HG03064 (cell line): ENCODE measurements around the gene NSRP1.
"Not testable (repeated sequence)": the region's sequence is repeated elsewhere in the genome, so short reads cannot be mapped to it uniquely, and the experiment has no call there.

Experiments
- ATAC-seq: cut with Tn5 transposase; IDR thresholded peaks from one replicate; pipeline ENCODE4 v1.9.1; 2021; ENCODE audit warnings: low read depth; ENCODE audit not compliant: unreplicated experiment

The NSRP1 gene

GRCh38 chr17:30117675-30118081, 1.1 kb downstream of the NSRP1 start:
- ATAC-seq = no peak

- not testable (repeated sequence) for ATAC-seq
Measured at GRCh38 chr17:30118635-30119034, 2.0 kb downstream of the NSRP1 start.

DNA sequence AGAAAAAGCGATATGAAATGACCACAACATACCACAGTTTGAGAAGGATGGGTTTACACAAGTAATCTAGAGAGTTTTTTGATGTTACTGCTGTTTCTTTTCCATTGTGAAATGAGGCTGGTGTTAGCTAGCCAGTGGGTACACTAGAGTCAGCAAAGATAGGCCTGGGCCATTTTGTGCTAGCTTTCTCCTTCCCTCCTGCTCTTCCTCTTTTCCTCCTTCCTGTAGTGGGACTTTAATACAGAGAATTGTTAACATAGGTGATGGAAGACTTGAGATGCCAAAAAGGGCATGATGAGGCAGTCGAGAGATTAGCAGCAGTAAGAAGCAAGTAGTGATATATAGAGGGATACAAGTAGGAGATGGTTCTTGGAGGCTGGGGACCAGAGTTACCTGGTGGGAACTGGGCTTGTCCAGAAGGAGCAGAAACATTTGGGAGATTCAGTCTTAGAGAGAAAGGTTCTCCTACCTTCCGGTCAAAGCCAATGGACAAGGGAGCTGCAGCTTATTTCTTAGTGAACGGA, 7.7 kb downstream of the NSRP1 start:
- ATAC-seq = no peak

GRCh38 chr17:30130121-30130520, 13.5 kb downstream of the NSRP1 start:
- no peak for ATAC-seq

GRCh38 chr17:30132615-30133014, 16.0 kb downstream of the NSRP1 start:
- ATAC-seq = no peak

DNA sequence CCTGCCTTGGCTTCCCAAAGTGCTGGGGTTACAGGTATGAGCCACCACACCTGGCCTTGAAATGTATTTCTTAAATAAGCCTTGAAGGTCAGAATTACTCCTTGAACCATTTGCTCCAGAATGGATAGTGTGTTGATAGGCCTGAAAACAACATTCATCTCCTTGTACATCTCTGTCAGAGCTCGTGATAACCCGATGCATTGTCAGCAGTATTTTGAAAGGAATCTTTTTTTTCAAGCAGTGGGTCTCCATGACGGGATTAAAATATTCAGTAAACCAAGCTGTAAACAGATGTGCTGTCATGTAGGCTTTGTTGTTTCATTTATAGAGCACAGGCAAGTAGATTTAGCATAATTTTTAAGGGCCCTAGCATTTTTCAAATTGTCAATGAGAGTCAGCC, 16.6 kb downstream of the NSRP1 start:
- ATAC-seq = no peak

- ATAC-seq = no peak
Measured at GRCh38 chr17:30134551-30134950, 17.9 kb downstream of the NSRP1 start.

GRCh38 chr17:30137158-30137557, 20.5 kb downstream of the NSRP1 start:
- ATAC-seq = no peak

- ATAC-seq = not testable (repeated sequence)
Measured at GRCh38 chr17:30147860-30148259, 31.2 kb downstream of the NSRP1 start.

DNA sequence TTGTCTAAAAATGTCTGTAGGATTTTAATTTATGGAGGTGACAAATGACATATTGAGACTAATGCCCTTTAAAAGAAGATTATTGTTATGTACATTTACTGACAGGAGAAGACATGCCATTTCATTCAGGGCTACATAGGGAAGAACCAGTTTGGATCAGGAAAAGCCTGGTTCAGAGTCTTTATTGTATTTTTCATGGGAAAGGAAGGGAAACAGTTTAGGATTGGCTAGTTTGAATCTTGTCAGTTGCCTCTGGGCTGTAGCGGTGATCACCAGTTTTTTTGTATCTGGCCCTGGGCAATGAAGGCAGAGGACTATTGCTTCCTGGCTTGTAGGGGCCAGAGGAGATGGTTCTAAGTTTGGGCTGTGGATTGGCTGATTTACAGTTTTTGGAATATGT, 31.8 kb downstream of the NSRP1 start:
- no peak for ATAC-seq

DNA sequence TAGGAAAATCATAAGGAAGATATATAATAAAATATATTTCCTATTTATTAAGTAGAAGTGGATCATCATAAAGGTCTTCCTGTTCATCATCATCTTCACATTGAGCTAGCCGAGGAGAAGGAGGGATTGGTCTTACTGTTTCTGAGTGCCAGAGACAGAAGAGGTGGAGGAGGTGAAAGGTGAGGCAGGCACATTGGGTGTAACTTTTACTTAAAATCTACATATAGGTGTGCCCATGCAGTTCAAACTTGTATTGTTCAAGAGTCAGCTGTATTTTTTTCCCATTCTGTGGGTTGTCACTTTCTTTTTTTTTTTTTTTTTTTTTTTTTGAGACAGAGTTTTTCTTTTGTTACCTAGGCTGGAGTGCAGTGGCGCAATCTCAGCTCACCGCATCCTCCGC, 34.9 kb downstream of the NSRP1 start:
- no peak for ATAC-seq

GRCh38 chr17:30153463-30153862, 36.8 kb downstream of the NSRP1 start:
- ATAC-seq = no peak

- ATAC-seq = no peak
Measured at GRCh38 chr17:30155389-30155788, 38.8 kb downstream of the NSRP1 start.

DNA sequence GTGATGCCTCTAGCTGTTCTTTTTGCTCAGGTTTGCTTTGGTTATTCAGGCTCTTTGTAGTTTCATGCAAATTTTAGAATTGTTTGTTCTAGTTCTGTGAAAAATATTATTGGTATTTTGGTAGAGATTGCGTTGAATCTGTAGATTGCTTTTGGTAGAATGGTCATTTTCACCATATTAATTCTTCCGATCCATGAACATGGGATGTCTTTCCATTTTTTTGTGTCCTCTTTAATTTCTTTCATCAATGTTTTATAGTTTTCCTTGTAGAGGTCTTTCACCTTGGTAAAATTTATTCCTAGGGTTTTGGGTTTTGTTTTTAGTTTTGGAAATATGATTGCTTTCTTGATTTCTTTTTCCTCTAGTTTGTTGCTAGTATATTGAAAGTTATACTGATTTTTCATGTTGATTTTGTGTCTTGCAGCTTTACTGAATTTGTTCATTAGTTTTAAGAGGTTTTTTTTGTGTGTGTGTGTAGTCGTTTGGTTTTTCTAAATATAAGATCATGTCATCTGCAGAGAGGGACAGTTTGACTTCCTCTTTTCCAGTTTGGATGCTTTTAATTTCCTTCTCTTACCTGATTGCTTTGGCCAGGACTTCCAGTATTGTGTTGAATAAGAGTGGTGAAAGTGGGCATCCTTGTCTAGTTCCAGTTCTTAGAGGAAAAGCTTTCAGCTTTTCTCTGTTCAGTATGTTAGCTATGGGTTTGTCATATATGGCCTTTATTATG, 42.4 kb downstream of the NSRP1 start:
- no peak for ATAC-seq

GRCh38 chr17:30160419-30161172, 44.0 kb downstream of the NSRP1 start:
- ATAC-seq = no peak

GRCh38 chr17:30161601-30162000, 45.0 kb downstream of the NSRP1 start:
- ATAC-seq = no peak

- ATAC-seq = no peak
Measured at GRCh38 chr17:30164531-30164930, 47.9 kb downstream of the NSRP1 start.

- no peak for ATAC-seq
Measured at GRCh38 chr17:30165147-30165546, 48.5 kb downstream of the NSRP1 start.

- no peak for ATAC-seq
Measured at GRCh38 chr17:30165960-30166359, 49.3 kb downstream of the NSRP1 start.

- no peak for ATAC-seq
Measured at GRCh38 chr17:30170415-30170987, 53.9 kb downstream of the NSRP1 start.

- ATAC-seq = no peak
Measured at GRCh38 chr17:30172560-30172959, 55.9 kb downstream of the NSRP1 start.
